Mononuclear cell (primary cell): Measurements from ENCODE around the gene TBC1D22A. TPM values are rescaled to one million over a fixed set of nuclear protein-coding genes. Genes with fewer than 3 reads are reported as not detected.

Experiments used
- H3K27me3 ChIP-seq: 2 replicates; pipeline ENCODE4 v1.6.0; 2011; ENCODE audit warnings: low read length, control low read depth; ENCODE audit not compliant: insufficient read depth
- H3K4me1 ChIP-seq: 2 replicates; pipeline ENCODE4 v1.5.1; 2011; ENCODE audit warnings: mild to moderate bottlenecking, low read length, control low read depth; ENCODE audit not compliant: insufficient read depth
- H3K4me3 ChIP-seq: 2 replicates; pipeline ENCODE4 v1.5.1; 2011; ENCODE audit warnings: mild to moderate bottlenecking, low read length, moderate library complexity
- H3K9me3 ChIP-seq: 2 replicates; pipeline ENCODE4 v1.5.1; 2011; ENCODE audit warnings: low read depth, mild to moderate bottlenecking, control low read depth, low read length
- total RNA-seq: library from RNA; depleted of rRNA; stranded (reverse); fragments of >200 nt; gene quantifications from one replicate; pipeline ENCODE4 v1.2.3, GENCODE V29; 2012

The TBC1D22A gene
- total RNA-seq, 1 donor: 14.1 TPM

GRCh38 chr22:46754826-46755225, 7.6 kb upstream of the TBC1D22A start:
- Histone ChIP-seq H3K4me1 (peaks cover 79% of the 10 kb centered on the region), H3K4me3 (no peak overlapping the region)

DNA sequence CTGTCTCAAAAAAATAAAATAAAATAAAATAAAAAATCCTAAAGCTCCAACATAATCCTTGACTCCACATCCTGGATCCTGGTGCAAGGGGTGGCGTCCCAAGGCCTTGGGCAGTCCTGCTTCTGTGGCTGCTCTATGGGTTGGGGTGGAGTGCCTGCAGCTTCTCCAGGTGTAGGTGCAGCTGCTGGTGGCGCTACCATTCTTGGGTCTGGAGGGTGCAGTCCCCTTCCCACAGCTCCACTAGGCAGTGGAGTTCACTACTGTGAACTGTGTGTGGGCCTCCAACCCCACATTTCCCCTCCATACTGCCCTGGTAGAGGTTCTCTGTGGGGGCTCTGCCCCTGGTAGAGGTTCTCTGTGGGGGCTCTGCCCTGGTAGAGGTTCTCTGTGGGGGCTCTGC, 6.9 kb upstream of the TBC1D22A start:
- H3K27me3 ChIP-seq: no peaks in the 10 kb centered on the region

More at GRCh38 chr22:46754826-46755225, 7.6 kb upstream of the TBC1D22A start:
- H3K27me3 ChIP-seq: no peaks in the 10 kb centered on the region
- peaks cover 4% of the 10 kb centered on the region for H3K9me3 ChIP-seq

DNA sequence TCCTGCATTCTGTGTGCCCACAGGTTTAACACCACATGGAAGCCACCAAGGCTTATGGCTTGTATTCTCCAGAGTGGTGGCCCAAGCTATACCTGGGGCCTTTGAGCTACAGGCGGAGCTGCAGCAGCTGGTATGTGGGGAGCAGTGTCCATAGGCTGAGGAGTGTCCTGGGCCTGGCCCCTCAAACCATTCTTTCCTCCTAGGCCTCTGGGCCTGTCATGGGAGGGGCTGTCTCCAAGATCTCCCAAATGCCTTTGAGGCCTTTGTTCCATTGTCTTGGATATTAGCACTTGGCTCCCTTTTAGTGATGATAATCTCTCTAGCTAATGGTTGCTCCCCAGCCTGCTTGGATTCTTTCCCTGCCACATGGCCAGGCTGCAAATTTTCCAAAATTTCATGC, 6.4 kb upstream of the TBC1D22A start:
- no peak overlapping the region for H3K4me3 ChIP-seq
- H3K27me3 ChIP-seq: no peaks in the 10 kb centered on the region
- peaks cover 4% of the 10 kb centered on the region for H3K9me3 ChIP-seq
- H3K4me1 ChIP-seq: peaks cover 69% of the 10 kb centered on the region

More for the DNA sequence above, 6.9 kb upstream of the TBC1D22A start:
- peaks cover 72% of the 10 kb centered on the region for H3K4me1 ChIP-seq
- H3K9me3 ChIP-seq: peaks cover 4% of the 10 kb centered on the region
- no peak overlapping the region for H3K4me3 ChIP-seq

GRCh38 chr22:46757104-46757503, 5.3 kb upstream of the TBC1D22A start:
- H3K4me1 ChIP-seq: peaks cover 73% of the 10 kb centered on the region
- no peak overlapping the region for H3K4me3 ChIP-seq
- H3K27me3 ChIP-seq: no peaks in the 10 kb centered on the region
- H3K9me3 ChIP-seq: peaks cover 4% of the 10 kb centered on the region

GRCh38 chr22:46758121-46758520, 4.3 kb upstream of the TBC1D22A start:
- peaks cover 4% of the 10 kb centered on the region for H3K9me3 ChIP-seq
- H3K27me3 ChIP-seq: no peaks in the 10 kb centered on the region
- peaks cover 73% of the 10 kb centered on the region for H3K4me1 ChIP-seq
- H3K4me3 ChIP-seq: no peak overlapping the region

GRCh38 chr22:46758867-46759290, 3.6 kb upstream of the TBC1D22A start:
- peaks cover 4% of the 10 kb centered on the region for H3K9me3 ChIP-seq

DNA sequence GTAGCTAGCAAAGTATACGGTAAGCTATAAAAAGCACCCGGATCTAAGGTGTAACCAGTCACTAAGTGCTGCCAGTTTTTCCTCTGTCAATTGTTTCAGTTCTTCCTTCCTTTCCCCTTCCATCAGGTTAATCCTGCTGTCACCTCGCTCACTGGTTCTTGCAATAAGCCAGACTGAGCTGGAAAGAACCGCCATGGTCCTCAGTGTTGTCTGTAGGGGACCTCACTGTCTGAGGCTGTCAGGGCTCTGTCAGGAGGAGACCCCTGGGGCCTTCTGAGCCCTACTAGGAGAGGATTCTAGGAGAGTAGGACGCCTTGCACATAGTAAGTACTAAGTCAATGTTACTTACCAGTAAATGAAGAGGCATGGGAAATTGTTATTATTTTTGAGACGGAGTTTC, 1.4 kb upstream of the TBC1D22A start:
- Histone ChIP-seq H3K27me3 (no peaks in the 10 kb centered on the region), H3K4me1 (peaks cover 72% of the 10 kb centered on the region), H3K9me3 (peaks cover 4% of the 10 kb centered on the region), H3K4me3 (no peak overlapping the region)

More at GRCh38 chr22:46758867-46759290, 3.6 kb upstream of the TBC1D22A start:
- H3K27me3 ChIP-seq: no peaks in the 10 kb centered on the region
- no peak overlapping the region for H3K4me3 ChIP-seq
- peaks cover 73% of the 10 kb centered on the region for H3K4me1 ChIP-seq

DNA sequence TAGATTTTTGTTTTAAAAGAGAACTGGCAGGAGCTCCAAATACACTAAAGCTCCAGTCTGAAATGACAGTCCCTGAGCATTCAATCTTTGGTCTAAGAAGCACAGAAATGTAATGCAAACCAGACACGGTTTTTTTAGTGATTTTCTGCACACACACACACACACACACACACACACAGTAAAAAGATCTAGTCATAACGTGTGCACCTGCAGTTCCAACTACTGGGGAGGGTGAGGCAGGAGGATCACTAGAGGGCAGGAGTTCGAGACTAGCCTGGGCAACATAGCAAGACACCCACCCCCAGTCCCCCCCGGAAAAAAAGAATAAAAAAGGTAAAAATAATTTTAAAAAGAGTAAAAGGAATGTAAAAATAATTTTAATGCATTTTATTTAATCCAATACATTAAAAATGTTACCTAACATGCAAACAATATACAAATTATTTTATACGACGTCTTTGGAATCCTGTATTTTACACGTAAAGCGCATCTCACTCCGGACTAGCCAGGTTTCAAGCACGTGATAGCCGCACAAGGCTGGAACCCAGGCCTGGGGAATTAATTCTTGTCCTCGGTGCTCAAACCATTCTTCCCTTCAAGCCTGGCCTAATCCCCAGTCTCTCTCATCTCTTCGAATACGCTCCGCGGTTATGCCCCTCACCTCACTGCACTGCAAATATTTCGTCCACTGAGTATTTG, 762 bp upstream of the TBC1D22A start:
- Histone ChIP-seq H3K27me3 (no peaks in the 10 kb centered on the region), H3K9me3 (peaks cover under 1% of the 10 kb centered on the region), H3K4me3 (peak overlapping the region; percentile 91), H3K4me1 (peaks cover 72% of the 10 kb centered on the region)

DNA sequence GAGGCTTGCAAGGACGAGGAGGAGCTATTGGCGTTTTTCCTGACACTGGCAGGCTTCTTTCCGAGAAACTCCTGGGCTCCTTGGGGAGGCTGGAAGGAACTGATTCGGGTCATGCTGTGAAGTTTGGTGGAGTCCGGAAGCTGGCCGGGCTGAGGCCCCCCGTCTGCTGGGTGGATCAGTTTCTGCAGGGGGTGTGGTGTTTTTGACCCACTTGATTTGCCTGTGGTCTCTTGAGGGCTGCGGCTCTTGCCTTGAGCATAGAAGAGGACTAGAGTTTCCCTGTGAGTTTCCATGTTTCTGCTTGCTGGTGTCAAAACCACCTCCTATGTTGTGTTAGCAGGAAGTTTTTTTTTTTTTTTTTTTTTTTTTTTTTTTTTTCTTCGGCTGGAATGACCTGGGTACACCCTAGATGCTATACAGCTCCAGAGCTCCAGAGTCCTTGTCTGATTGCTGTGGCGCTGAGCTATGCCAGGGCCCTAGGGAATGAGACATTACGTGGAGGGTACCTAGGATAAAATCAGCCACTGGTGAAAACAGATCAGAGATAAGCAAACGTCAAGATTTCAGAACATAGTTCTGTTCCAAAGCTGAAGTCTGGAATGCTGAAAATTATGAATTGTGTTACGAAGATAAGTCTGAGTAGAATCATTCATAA, 728 bp downstream of the TBC1D22A start:
- H3K9me3 ChIP-seq: no peaks in the 10 kb centered on the region
- peaks cover 72% of the 10 kb centered on the region for H3K4me1 ChIP-seq
- H3K27me3 ChIP-seq: no peaks in the 10 kb centered on the region
- peak overlapping the region; percentile 91 for H3K4me3 ChIP-seq

DNA sequence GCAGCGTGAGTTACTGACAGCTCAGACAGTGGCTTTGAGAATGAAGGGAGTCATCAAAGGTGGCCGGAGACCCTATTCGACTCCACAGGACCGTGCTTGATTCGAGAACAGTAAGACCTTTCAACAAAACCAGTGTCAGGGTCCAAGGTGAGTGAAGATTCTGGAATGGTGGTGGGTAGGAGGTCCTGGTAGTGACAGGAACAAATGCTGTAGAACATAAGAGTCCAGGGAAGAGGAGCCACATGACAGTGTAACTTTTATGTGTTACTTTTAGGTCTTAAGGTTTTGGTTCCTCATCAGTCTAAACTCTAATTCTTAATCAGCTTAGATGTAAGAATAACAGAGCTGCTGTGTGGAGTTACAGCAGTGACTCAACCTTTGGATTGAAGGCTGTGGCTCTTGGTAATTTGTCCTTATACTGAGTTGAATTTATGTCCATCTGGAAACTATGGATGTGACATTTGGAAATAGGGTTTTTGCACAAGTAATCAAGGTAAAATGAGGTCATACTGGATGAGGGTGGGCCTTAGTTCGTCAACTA, 1.8 kb downstream of the TBC1D22A start:
- no peak overlapping the region for H3K4me3 ChIP-seq
- no peaks in the 10 kb centered on the region for H3K9me3 ChIP-seq
- H3K4me1 ChIP-seq: peaks cover 69% of the 10 kb centered on the region
- H3K27me3 ChIP-seq: no peaks in the 10 kb centered on the region

GRCh38 chr22:46764779-46765485, 2.5 kb downstream of the TBC1D22A start:
- no peaks in the 10 kb centered on the region for H3K27me3 ChIP-seq
- no peaks in the 10 kb centered on the region for H3K9me3 ChIP-seq
- no peak overlapping the region for H3K4me3 ChIP-seq
- peaks cover 76% of the 10 kb centered on the region for H3K4me1 ChIP-seq

GRCh38 chr22:46766611-46767010, 4.2 kb downstream of the TBC1D22A start:
- peaks cover 86% of the 10 kb centered on the region for H3K4me1 ChIP-seq
- no peaks in the 10 kb centered on the region for H3K27me3 ChIP-seq
- no peaks in the 10 kb centered on the region for H3K9me3 ChIP-seq
- no peak overlapping the region for H3K4me3 ChIP-seq

- H3K4me3 ChIP-seq: no peak overlapping the region
- H3K27me3 ChIP-seq: no peaks in the 10 kb centered on the region
- peaks cover 82% of the 10 kb centered on the region for H3K4me1 ChIP-seq
- H3K9me3 ChIP-seq: no peaks in the 10 kb centered on the region
These were observed 5.0 kb downstream of the TBC1D22A start for GRCh38 chr22:46767249-46767985.

GRCh38 chr22:46769191-46769675, 6.8 kb downstream of the TBC1D22A start:
- no peaks in the 10 kb centered on the region for H3K27me3 ChIP-seq
- peaks cover 87% of the 10 kb centered on the region for H3K4me1 ChIP-seq
- no peaks in the 10 kb centered on the region for H3K9me3 ChIP-seq
- H3K4me3 ChIP-seq: no peak overlapping the region
